ENCODE measurements around the gene STT3B. TPM values are rescaled to one million over a fixed set of nuclear protein-coding genes. Genes with fewer than 3 reads are reported as not detected.

Gene STT3B
- total and polyA plus RNA-seq, 2 of the 13 experiments (the other 11 are each of a cell fraction or from before 2014, with no cell fraction given), result 85.0 to 205 TPM

- CTCF ChIA-PET (ENCODE audit: low intra/inter-chr PET ratio, low total read pairs), result no interaction called here
- no peak overlapping the region for H3K4me3 ChIP-seq (replicated peaks in 1 of 3; ENCODE audit: insufficient read depth in 1 of 3, low read depth in 2 of 3, low read length in 3 of 3)
- FAIRE-seq (no peak), DNase-seq (ENCODE audit: low spot score) (no peak), ATAC-seq (no peak)
- intact Hi-C loops (cut with micrococcal nuclease; ENCODE audit: unreplicated experiment) (loop anchor here (2.0 kb wide), 1 partner anchor 17 kb away; no protein-coding TSS in a partner anchor), in situ Hi-C loops (cut with HindIII; ENCODE audit: extremely low pct_ligation_motif_present, low pct_unique_long_range_greater_than_20kb) (no loop called here)
- H2AFZ ChIP-seq (ENCODE audit: low read length), result no peak overlapping the region
- WGBS (ENCODE audit: low lambda C conversion rate), result 98% methylated on average over 7 of the region's 7 CpGs
- no peaks in the 10 kb centered on the region for H3K27me3 ChIP-seq (ENCODE audit: control insufficient read depth in 1 of 2, insufficient read depth in 2 of 2, low read length in 2 of 2)
- POLR2A ChIA-PET, result interaction anchor here (1.3 kb wide), 1 partner anchor 12 kb away, joined by 3 read pairs; no protein-coding TSS in a partner anchor
- H4K20me1 ChIP-seq (ENCODE audit: insufficient read depth, low read length), result 0 out of 2 replicates have a peak, but pooled peaks cover 4% of the 10 kb centered on the region
- BruUV-seq (replicated peaks), result no TSS peak
- H3K36me3 ChIP-seq (replicated peaks in 1 of 2; ENCODE audit: control insufficient read depth in 1 of 2, insufficient read depth in 2 of 2, low read length in 2 of 2), result peaks cover 5 to 33% of the 10 kb centered on the region in 2 experiments
- no peaks in the 10 kb centered on the region for H3K4me1 ChIP-seq (ENCODE audit: insufficient read depth, low read length)
- H3K27ac ChIP-seq (ENCODE audit: extremely low read length, insufficient read depth, low read length), result no peak overlapping the region
- TF ChIP-seq ZNF772 (CRISPR knock-in tag; IDR thresholded peaks at IDR 0.05), result no peak
- TF ChIP-seq NFAT5 (CRISPR knock-in tag; IDR thresholded peaks at IDR 0.05), result no peak
- no peak for TF ChIP-seq ZNF205 (CRISPR knock-in tag; IDR thresholded peaks at IDR 0.05)
- TF ChIP-seq RAD51 (IDR thresholded peaks at IDR 0.05; ENCODE audit: borderline replicate concordance), result no peak
- no peak for TF ChIP-seq PITX1 (CRISPR knock-in tag; IDR thresholded peaks at IDR 0.05)
- no peak for TF ChIP-seq GMEB1 (CRISPR knock-in tag; IDR thresholded peaks at IDR 0.05; ENCODE audit: borderline replicate concordance)
- TF ChIP-seq TMF1 (CRISPR knock-in tag; IDR thresholded peaks at IDR 0.05; ENCODE audit: low read depth), result no peak
- no peak for TF ChIP-seq ZNF256 (CRISPR knock-in tag; conservative IDR thresholded peaks at IDR 0.05)
- no peak for TF ChIP-seq HNF1A (IDR thresholded peaks at IDR 0.05; ENCODE audit: low read depth)
- TF ChIP-seq HNF1A (CRISPR knock-in tag; IDR thresholded peaks at IDR 0.05; ENCODE audit: borderline replicate concordance), result no peak
- TF ChIP-seq, protein P1, sequence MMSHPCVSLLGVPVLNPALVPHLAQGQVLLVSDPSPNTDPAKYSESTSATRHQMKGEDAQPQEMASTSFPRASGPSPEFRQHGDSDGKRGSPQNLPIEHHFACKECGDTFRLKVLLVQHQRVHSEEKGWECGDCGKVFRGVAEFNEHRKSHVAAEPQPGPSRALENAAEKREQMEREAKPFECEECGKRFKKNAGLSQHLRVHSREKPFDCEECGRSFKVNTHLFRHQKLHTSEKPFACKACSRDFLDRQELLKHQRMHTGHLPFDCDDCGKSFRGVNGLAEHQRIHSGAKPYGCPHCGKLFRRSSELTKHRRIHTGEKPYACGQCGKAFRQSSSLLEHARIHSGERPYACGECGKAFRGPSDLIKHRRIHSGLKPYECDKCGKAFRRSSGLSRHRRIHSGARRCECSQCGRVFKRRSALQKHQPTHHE (CRISPR knock-in tag; IDR thresholded peaks at IDR 0.05; ENCODE audit: borderline replicate concordance), result no peak
- no peak overlapping the region for H3K4me2 ChIP-seq (ENCODE audit: low read depth, low read length)
- no peaks in the 10 kb centered on the region for H3K9me3 ChIP-seq (ENCODE audit: low read length)
- H3K9ac ChIP-seq (ENCODE audit: insufficient read depth, low read depth, low read length), result no peak overlapping the region
- H3K79me2 ChIP-seq (ENCODE audit: insufficient read depth, low read length), result peaks cover 75% of the 10 kb centered on the region
Measured at GRCh38 chr3:31579828-31580227, 47.1 kb downstream of the STT3B start.
